ENCODE results near the gene C4BPA.

The C4BPA gene

GRCh38 chr1:207181847-207182246, 77.8 kb downstream of the C4BPA start:
- no peak for DNase-seq (ENCODE audit: low read depth in 2 of 3, low spot score in 2 of 3)

- DNase-seq (ENCODE audit: low read depth in 2 of 3, low spot score in 2 of 3): no peak
Measured at GRCh38 chr1:207186503-207186902, 82.5 kb downstream of the C4BPA start.

DNA sequence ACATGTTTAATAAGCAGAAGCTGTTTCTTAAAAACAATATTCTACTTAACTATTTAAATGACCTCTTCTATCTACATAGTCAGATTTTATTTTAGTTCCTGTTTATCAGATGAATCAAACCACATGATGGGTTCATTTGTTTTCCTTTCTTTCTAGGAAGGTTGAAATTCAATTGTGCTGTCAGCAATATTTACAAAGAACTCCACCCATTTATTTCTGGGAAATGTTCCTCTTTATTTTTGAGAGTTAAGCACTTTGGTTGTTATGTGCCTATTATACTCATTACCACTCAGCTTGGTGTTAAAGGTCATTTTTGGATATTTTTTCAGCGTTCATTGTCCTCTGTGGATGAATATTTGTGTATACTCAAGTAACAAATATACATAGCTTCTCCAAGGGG, 84.9 kb downstream of the C4BPA start:
- DNase-seq (ENCODE audit: low read depth in 2 of 3, low spot score in 2 of 3): no peak

GRCh38 chr1:207191061-207191460, 87.0 kb downstream of the C4BPA start:
- no peak for DNase-seq (ENCODE audit: low read depth in 2 of 3, low spot score in 2 of 3)

- no peak for DNase-seq (ENCODE audit: low read depth in 2 of 3, low spot score in 2 of 3)
Measured at GRCh38 chr1:207191776-207192175, 87.7 kb downstream of the C4BPA start.

DNA sequence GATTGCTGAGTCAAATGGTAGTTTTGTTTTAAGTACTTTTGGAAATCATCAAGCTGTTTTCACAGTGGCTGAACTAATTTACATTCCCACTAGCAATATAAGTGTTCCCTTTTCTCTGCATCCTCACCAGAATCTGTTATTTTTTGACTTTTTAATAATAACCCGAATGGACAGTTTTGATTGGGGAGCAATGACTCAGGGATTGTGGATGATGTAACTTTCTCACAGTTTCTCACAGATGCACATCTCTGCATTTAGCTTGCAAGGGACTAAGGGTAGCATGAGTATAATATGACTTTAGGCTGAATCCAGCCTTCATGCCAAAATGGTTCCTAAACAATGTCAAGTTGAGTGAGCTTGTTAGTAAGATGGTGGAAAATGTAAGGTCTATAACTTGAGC, 90.2 kb downstream of the C4BPA start:
- no peak for DNase-seq (ENCODE audit: low read depth in 2 of 3, low spot score in 2 of 3)

Data from activated CD8-positive, alpha-beta memory T cell treated with anti-CD3 and anti-CD28 coated beads for 48 hours (primary cell).